IPS-NIHi11 (cell line): ENCODE results near the gene UBAP1L.
"Not testable (repeated sequence)": the region's sequence is repeated elsewhere in the genome, so short reads cannot be mapped to it uniquely, and the experiment has no call there.

Source experiments
- DNase-seq: peaks from one replicate; pipeline ENCODE4 v3.0.0; 2012; ENCODE audit warnings: mixed read lengths, low spot score

Gene UBAP1L

GRCh38 chr15:65066001-65066634, 48.9 kb downstream of the UBAP1L start:
- DNase-seq = no peak

GRCh38 chr15:65062726-65063125, 52.3 kb downstream of the UBAP1L start:
- no peak for DNase-seq

DNA sequence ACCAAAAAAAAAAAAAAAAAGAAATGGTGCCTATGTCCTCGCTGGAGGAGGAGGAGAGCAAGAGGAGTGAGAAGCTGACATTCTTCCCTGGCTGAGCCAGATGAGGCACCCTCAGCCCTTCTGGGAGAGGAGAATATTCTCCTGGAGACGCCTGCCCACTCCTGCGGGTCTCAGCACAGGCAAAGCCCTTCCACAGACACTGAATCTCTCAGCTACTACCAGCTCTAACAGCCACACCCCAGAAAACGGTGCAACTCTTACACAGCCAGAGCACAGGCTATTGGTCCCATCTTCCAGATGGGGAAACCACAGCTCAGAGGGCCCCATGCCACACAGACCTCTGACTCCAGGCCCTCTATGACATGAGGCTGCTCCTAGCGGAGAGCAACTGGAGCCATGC, 52.9 kb downstream of the UBAP1L start:
- no peak for DNase-seq

- DNase-seq = no peak
Observed at GRCh38 chr15:65060641-65061397, 54.2 kb downstream of the UBAP1L start.

DNA sequence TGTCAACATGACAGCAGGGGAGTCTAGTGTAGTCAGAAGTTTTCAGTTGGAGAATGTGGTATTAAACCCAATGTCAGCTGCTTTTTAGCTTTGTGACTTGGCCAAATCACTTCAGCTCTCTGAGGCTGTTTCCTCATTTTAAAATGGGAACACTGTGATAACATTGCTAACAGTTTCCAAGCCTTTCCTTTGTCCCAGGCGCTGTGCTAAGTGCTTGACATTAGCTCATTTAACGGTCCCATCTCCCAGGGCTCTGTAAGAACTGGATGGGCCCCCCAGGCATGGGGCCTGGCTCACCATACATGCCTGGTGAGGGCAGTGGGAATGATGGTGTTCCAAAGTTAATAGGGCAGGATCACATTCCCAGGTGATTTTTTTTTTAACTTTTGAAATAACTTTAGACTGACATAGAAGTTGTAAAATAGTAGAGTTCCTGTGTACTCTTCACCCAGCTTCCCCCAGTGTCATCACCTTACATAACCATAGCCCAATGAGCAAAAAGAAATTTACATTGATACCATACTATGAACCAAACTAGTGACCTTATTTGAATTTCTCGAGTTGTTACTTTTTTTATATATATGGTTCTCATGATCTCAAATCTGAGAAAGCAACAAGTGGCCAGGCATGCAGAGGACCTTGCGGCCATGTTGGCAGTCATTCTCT, 54.9 kb downstream of the UBAP1L start:
- no peak for DNase-seq

DNA sequence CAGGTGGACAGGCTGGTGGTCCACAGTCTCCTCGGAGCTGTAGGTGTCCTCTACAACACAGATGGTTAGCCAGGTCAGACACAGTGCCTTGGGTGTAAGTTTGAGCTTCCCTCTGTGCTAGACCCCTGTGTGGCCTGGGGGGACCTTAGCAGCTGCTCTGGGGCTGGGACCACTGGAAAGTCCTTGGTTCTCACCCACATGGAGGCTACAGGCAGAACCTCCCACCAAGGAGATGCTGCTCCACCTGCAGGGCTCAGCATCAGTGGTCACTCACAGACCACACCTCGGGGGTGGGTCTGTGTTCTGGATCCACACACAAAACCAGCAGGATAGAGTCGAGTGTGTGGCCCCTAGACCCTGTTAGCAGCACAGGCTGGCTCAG, 55.6 kb downstream of the UBAP1L start:
- no peak for DNase-seq

- DNase-seq = no peak
Observed at GRCh38 chr15:65058394-65059368, 56.3 kb downstream of the UBAP1L start.

GRCh38 chr15:65057549-65057940, 57.5 kb downstream of the UBAP1L start:
- no peak for DNase-seq

- DNase-seq = no peak
Observed at GRCh38 chr15:65056868-65057548, 58.0 kb downstream of the UBAP1L start.

DNA sequence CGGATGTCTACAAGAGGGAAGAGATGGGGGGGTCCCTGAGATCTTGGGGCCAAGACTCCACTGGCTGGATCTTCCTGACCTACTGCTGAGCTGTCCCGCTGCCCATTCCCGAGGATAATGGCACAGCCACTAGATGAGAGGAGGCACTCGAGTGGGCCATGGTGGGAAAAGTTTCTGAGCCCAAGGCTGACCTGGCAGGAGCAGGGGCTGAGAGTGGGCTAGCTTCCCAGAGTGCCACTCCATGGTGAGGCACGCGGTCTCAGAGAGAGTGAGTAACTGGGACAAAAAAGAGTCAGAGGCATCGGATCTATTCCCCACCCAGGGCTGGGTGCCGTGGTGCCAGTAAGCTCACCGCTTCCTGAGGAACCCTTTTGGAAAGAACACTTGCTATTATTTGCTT, 58.9 kb downstream of the UBAP1L start:
- no peak for DNase-seq

DNA sequence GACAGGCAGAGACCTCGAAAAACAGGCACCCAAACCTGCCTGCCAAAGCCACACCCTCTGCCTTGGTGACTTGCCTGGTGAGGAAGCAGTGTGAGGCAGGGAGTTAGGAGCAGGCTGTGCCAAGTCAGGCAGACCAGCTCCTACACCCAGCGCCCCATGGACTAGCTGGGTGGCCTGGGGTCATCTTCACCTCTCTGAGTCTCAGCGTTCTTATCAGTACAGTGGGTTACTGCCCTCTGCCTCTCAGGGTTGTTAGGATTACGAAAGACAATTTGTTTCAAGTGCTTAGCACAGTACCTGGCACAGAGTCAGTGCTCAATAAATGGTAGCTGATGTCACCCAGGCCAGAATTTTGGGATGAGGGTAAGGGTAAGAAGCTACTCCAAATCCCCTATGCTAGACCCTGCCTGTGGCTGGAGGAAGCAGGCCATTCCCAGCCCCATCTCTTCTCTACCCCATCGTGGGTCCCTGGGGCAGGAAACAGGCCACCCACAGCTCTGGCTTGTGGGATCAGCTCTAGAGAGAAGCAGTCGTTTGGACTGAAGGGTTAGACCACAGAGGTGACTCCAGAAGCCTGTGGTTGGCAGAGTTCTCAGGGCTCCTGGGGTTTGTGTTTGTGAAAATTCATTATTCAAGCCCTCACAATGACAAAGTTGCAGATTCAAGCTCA, 59.7 kb downstream of the UBAP1L start:
- no peak for DNase-seq

DNA sequence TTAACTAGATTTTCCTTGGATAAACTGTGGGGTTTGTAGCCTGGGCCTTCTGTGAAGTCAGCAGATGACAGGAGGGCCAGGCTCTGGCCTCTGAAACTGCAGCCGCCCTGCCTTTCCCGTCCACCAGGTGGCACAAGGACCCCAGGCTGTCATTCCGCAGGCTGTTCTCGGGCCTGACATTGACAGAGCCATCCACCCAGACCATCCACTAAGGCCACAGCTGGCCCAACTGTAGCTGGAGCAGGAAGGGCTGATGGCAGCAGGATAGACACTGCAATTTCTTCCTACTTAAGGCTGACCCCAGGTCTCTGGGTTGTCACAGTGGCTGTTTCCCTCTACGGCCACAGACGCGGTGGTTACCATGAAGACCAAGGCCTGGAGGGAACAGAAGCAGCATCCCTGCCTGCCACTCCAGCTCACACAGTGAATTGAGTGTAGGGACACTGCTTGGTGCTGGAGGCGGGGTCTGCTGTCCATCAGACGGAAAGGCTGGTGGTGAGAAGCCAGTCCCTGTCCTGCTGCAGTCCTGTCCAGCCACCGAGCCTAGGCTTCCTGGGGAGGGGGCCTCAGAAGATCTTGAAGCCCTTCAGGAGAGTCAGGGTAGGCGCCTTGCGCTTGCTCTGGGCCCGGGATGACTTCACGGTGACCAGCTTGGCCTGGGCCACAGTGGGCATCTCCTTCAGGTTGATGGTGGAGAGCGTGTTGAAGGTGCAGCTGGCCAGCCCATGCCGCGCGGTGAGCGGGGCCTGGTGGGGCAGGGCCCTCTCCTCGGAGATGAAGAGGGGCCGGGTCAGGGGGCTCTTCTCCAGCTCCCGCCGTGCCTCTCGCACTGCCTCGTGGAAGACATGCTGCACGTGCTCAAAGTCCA, 60.4 kb downstream of the UBAP1L start:
- DNase-seq = peak; percentile 86

DNA sequence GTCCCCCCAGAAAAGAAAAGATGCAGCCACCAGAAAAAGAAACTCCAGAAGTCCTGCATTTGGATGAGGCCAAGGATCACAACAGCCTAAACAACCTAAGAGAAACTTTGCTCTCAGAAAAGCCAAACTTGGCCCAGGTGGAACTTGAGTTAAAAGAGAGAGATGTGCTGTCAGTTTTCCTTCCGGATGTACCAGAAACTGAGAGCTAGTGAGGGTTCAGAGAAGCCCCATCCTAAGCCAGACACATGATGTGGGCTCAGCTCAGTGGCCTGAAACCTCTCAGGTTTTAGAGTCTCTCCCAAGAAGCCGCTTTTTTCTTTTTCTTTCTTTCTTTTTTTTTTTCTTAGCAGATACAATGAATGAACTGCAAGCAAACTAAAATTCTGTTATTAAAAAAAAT, 62.0 kb downstream of the UBAP1L start:
- no peak for DNase-seq

GRCh38 chr15:65051266-65051665, 63.7 kb downstream of the UBAP1L start:
- DNase-seq = no peak

- DNase-seq = no peak
Observed at GRCh38 chr15:65050270-65050669, 64.7 kb downstream of the UBAP1L start.

- peak; percentile 99 for DNase-seq
Observed at GRCh38 chr15:65049418-65049840, 65.6 kb downstream of the UBAP1L start.

DNA sequence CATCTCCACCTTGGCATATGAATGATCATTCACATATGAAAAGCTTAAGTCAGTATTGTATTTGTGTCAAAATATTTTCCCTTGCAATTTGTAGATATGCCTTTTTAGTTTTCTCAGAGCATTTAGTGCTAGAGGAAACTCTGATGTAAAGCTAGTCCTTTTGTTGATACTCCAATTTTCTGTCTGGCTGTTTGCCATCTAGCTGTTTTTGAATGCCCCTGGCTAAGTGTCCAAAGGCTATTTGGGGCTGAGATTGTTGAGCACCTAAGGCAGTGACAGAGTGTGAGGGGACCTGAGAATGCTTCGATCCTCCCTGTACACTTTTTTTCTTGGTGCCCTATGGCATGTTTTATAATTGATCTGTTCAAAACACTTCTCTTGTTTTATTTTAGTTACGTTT, 66.8 kb downstream of the UBAP1L start:
- no peak for DNase-seq

DNA sequence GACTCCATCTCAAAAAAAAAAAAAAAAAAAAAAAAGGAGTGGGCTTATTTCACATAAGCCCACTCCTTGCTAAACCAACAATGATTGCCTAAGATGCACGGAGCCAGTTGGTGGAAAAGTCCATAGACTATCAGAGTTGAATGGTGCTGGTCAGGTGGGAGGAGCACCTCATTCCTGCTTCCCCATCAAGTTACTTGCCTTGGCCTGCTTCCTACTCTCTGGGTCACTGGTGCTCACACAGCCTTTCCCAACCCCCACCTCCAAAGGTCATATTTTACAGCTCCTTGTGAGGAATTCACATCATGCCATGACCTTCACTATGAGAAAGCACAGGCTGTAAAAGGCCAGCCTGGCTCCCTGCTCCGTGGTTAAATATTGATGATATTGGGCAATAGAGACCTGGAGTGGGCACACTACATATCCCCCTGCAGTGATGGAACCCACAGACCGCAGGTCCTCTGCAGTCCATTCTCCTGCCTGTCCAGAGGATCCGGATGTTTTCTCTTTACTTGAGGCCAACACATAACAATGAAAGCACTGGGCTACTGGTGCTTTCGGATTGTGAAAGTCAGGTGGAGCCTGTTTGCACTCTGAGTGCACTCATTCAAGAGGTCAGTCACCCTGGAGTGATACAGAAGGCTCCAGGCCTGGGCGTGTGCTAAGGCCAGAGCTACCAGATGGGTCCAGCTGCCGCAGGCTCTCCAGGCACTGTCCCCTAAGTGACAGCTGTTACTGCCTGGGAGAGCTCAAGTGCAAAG, 70.1 kb downstream of the UBAP1L start, which contains the start of gene SLC51B:
TSS of gene SLC51B (plus strand) at position 664 of the 758 bp plus-strand sequence. CDS start 4,618 bp downstream, outside the sequence.
- no peak for DNase-seq

DNA sequence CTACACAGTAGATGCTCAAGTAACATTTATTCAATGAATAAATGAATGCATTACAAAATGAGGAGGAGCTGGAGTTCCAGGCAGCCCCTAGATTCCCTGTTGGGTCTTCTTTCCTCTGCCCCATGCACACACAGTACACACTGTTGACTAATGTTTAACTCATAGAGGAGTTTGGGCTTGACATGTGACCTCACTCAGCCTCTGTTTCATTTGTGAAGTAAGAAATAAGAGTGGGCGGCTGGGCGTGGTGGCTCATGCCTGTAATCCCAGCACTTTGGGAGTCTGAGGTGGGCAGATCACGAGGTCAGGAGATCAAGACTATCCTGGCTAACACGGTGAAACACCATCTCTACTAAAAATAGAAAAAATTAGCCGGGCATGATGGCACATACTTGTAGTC, 70.8 kb downstream of the UBAP1L start:
- DNase-seq = not testable (repeated sequence)
